HL-60 (cell line): Measurements from ENCODE around the gene SHF.

ENCODE experiments used
- DNase-seq, 2 experiments: peaks; one replicate each; pipeline ENCODE4 v3.0.0-alpha.2; 2010 to 2020; ENCODE audit warnings: low read depth in 1 of 2, low spot score in 1 of 2
- H3K27ac ChIP-seq: fragments of 250-450 bp; sonication (Bioruptor Pico); replicated peaks from 2 replicates; pipeline ENCODE4 v1.5.1; 2020; ENCODE audit warnings: mild to moderate bottlenecking, moderate library complexity
- H3K27me3 ChIP-seq: fragments of 250-450 bp; sonication (Bioruptor Pico); 2 replicates; pipeline ENCODE4 v1.5.1; 2021; ENCODE audit warnings: mild to moderate bottlenecking, moderate library complexity; ENCODE audit not compliant: insufficient read depth, poor library complexity, severe bottlenecking
- H3K4me3 ChIP-seq: replicated peaks from 2 replicates; pipeline ENCODE4 v1.5.1; 2011; ENCODE audit warnings: mild to moderate bottlenecking, control low read depth, low read length; ENCODE audit not compliant: insufficient read depth
- GABPA ChIP-seq: IDR thresholded peaks from 2 replicates; pipeline ENCODE4 v1.6.1; 2012; ENCODE audit warnings: low read depth
- POLR2AphosphoS5 ChIP-seq: IDR thresholded peaks from 2 replicates; pipeline ENCODE4 v1.6.1; 2012; ENCODE audit warnings: low read depth
- REST ChIP-seq: IDR thresholded peaks from 2 replicates; pipeline ENCODE4 v1.6.1; 2012; ENCODE audit warnings: low read depth; ENCODE audit not compliant: insufficient replicate concordance
- SPI1 ChIP-seq: IDR thresholded peaks from 2 replicates; pipeline ENCODE4 v1.6.1; 2012; ENCODE audit warnings: low read depth, mild to moderate bottlenecking, borderline replicate concordance
- TF ChIP-seq, protein P1 (sequence below): IDR thresholded peaks from one replicate; pipeline ENCODE4 v1.5.1; 2011; ENCODE audit warnings: low read length, control low read depth, inconsistent platforms; ENCODE audit not compliant: insufficient read depth

SHF gene

DNA sequence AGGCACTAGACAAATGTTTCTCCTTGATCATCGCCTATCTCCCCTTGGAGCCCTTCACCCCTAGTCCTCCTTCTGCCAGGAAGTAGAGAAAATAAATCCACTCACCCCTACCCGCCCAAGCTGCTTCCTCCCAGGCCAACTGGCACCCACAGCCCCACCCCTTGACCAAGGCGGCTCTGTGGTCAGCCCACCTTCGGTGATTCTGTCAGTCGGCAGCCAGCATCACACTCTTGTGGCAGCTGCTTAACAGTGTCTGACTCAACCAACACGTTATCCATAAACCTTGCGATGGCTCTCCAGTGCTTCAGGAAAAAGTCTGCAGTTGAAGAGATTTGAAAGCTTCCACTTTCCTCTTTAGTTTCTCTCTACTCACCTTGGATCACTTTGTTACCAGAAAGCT lies 7.6 kb downstream of the SHF start:
- Histone ChIP-seq H3K27ac (no peak overlapping the region), H3K27me3 (no peaks in the 10 kb centered on the region), H3K4me3 (no peak overlapping the region)
- no peak for DNase-seq
- TF ChIP-seq, protein P1, sequence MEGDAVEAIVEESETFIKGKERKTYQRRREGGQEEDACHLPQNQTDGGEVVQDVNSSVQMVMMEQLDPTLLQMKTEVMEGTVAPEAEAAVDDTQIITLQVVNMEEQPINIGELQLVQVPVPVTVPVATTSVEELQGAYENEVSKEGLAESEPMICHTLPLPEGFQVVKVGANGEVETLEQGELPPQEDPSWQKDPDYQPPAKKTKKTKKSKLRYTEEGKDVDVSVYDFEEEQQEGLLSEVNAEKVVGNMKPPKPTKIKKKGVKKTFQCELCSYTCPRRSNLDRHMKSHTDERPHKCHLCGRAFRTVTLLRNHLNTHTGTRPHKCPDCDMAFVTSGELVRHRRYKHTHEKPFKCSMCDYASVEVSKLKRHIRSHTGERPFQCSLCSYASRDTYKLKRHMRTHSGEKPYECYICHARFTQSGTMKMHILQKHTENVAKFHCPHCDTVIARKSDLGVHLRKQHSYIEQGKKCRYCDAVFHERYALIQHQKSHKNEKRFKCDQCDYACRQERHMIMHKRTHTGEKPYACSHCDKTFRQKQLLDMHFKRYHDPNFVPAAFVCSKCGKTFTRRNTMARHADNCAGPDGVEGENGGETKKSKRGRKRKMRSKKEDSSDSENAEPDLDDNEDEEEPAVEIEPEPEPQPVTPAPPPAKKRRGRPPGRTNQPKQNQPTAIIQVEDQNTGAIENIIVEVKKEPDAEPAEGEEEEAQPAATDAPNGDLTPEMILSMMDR, result no peak
- no peak for TF ChIP-seq SPI1

- DNase-seq, result peak in 1 of 2 experiments; percentile 32
- no peak overlapping the region for H3K27ac ChIP-seq
- H3K27me3 ChIP-seq, result no peaks in the 10 kb centered on the region
- no peak overlapping the region for H3K4me3 ChIP-seq
- TF ChIP-seq, protein P1, result peak; percentile 13
- no peak for TF ChIP-seq POLR2AphosphoS5
Observed at GRCh38 chr15:45179221-45179985, 8.4 kb downstream of the SHF start.

- DNase-seq, result no peak
- TF ChIP-seq GABPA, result no peak
- no peak for TF ChIP-seq SPI1
- no peak for TF ChIP-seq REST
- TF ChIP-seq, protein P1, result no peak
- no peak for TF ChIP-seq POLR2AphosphoS5
- H3K4me3 ChIP-seq, result no peak overlapping the region
- no peak overlapping the region for H3K27ac ChIP-seq
- no peaks in the 10 kb centered on the region for H3K27me3 ChIP-seq
Observed at GRCh38 chr15:45177285-45177684, 10.5 kb downstream of the SHF start.

GRCh38 chr15:45174577-45174976 lies 13.2 kb downstream of the SHF start:
- Histone ChIP-seq H3K27me3 (no peaks in the 10 kb centered on the region), H3K27ac (no peak overlapping the region), H3K4me3 (no peak overlapping the region)
- no peak for TF ChIP-seq GABPA
- no peak for TF ChIP-seq SPI1
- TF ChIP-seq POLR2AphosphoS5, result no peak
- TF ChIP-seq, protein P1, result no peak
- no peak for TF ChIP-seq REST
- no peak for DNase-seq
